GM12891 (cell line): ENCODE data around the gene CCDC13.

Source experiments
- POLR2A ChIP-seq: IDR thresholded peaks from 2 replicates; pipeline ENCODE4 v1.6.1; 2011; ENCODE audit warnings: low read depth, low read length, control low read depth
- POLR2AphosphoS5 ChIP-seq: IDR thresholded peaks from 2 replicates; pipeline ENCODE4 v1.6.1; 2011; ENCODE audit warnings: low read depth, low read length, control low read depth
- TAF1 ChIP-seq: IDR thresholded peaks from 2 replicates; pipeline ENCODE4 v1.6.1; 2011; ENCODE audit warnings: low read depth, low read length, control low read depth

GRCh38 chr3:42743204-42743995, 29.7 kb downstream of the CCDC13 start:
- TF ChIP-seq POLR2AphosphoS5 (no peak), POLR2A (no peak), TAF1 (no peak)
